GM12875 (cell line): ENCODE results near the gene STAT3.
A peak's percentile ranks its signal among the peaks of the same experiment; 100 is the strongest.

Experiments
- H3K4me3 ChIP-seq: one replicate; pipeline ENCODE4 v1.5.1; 2011; ENCODE audit warnings: low read depth, low read length, control low read depth
- CTCF ChIP-seq: IDR thresholded peaks from 2 replicates; pipeline ENCODE4 v1.5.1; 2011; ENCODE audit warnings: low read depth, mild to moderate bottlenecking, control low read depth, inconsistent platforms, low read length, moderate library complexity, borderline replicate concordance; ENCODE audit not compliant: insufficient read depth

STAT3 gene

GRCh38 chr17:42313773-42314566 lies 74.3 kb downstream of the STAT3 start:
- no peak overlapping the region for H3K4me3 ChIP-seq
- TF ChIP-seq CTCF = no peak

- no peak overlapping the region for H3K4me3 ChIP-seq
- no peak for TF ChIP-seq CTCF
Measured at GRCh38 chr17:42313389-42313772, 74.9 kb downstream of the STAT3 start.

GRCh38 chr17:42312285-42313130 lies 75.7 kb downstream of the STAT3 start:
- H3K4me3 ChIP-seq = no peak overlapping the region

GRCh38 chr17:42312035-42312284 lies 76.3 kb downstream of the STAT3 start:
- no peak for TF ChIP-seq CTCF
- no peak overlapping the region for H3K4me3 ChIP-seq

More at GRCh38 chr17:42312285-42313130, 75.7 kb downstream of the STAT3 start:
- TF ChIP-seq CTCF = peak; percentile 77

GRCh38 chr17:42311240-42312034 lies 76.8 kb downstream of the STAT3 start:
- H3K4me3 ChIP-seq = no peak overlapping the region
- no peak for TF ChIP-seq CTCF

GRCh38 chr17:42310787-42311215 lies 77.4 kb downstream of the STAT3 start:
- H3K4me3 ChIP-seq = no peak overlapping the region

More at GRCh38 chr17:42310787-42311215, 77.4 kb downstream of the STAT3 start:
- TF ChIP-seq CTCF = no peak
